ENCODE data around the gene KRT39.

The KRT39 gene

GRCh38 chr17:40914075-40914855, 52.5 kb downstream of the KRT39 start:
- no peak for TF ChIP-seq POLR2A (IDR thresholded peaks at IDR 0.05; ENCODE audit: low read length)
- TF ChIP-seq GATA1 (IDR thresholded peaks at IDR 0.05; ENCODE audit: low read depth, low read length), result no peak
- no peak for DNase-seq

GRCh38 chr17:40912486-40913210, 54.1 kb downstream of the KRT39 start:
- no peak for DNase-seq
- TF ChIP-seq GATA1 (IDR thresholded peaks at IDR 0.05; ENCODE audit: low read depth, low read length) (no peak), POLR2A (IDR thresholded peaks at IDR 0.05; ENCODE audit: low read length) (no peak)

GRCh38 chr17:40910441-40910841, 56.3 kb downstream of the KRT39 start:
- no peak for DNase-seq
- TF ChIP-seq POLR2A (IDR thresholded peaks at IDR 0.05; ENCODE audit: low read length), result no peak
- TF ChIP-seq GATA1 (IDR thresholded peaks at IDR 0.05; ENCODE audit: low read depth, low read length), result no peak

- TF ChIP-seq POLR2A (IDR thresholded peaks at IDR 0.05; ENCODE audit: low read length), result no peak
- TF ChIP-seq GATA1 (IDR thresholded peaks at IDR 0.05; ENCODE audit: low read depth, low read length), result no peak
- no peak for DNase-seq
These were observed 57.0 kb downstream of the KRT39 start for GRCh38 chr17:40909755-40910154.

GRCh38 chr17:40909351-40909750, 57.4 kb downstream of the KRT39 start:
- DNase-seq, result peak; percentile 56 to 78
- TF ChIP-seq GATA1 (IDR thresholded peaks at IDR 0.05; ENCODE audit: low read depth, low read length) (no peak), POLR2A (IDR thresholded peaks at IDR 0.05; ENCODE audit: low read length) (no peak)
